ENCODE measurements around the gene NCAM1.

Gene NCAM1

DNA sequence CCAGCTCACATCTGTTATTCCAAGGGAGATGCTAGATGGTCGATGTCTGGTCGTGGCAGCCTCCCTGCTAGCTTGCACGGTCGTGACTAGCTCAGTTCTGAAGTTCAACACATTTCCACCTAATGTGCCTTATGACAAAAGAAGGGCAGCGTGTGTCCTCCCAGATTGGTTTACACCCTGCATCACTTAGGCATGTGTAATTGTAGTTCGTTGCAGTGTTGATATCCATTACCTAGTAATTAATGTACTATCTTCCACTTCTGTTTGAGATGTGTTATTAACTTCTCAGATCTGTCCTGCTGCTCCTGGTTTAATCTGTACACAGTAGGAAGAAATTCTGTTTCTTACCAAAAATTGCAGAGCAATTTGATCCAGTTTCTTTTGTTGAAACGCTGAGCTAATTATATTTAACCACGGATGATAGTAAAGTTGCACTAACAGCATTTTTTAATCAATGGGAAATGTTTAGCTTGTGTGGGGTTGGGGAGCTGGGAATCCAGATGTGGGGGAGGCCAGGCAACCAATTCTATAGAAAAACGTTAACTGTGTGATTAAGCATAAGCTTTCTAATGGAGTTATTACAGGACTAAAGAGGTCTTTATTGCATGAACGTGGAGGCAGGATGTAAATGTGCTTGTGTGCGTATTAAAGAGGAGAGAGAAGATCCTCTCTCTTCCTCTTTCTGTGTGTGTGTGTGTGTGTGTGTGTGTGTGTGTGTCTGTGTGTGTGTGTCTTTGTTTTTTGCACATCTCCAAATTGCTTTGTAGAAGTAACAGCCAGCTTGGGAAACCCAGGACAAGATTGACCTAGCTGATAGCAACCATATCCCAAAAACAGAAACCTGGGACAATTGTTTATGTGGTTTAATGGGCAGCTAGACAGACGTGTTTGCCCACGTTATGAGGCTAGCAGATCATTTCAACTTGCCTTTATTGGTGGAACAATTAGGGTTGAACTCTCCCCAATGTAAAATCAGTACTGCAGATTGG lies 207.4 kb downstream of the NCAM1 start:
- no peak for DNase-seq (ENCODE audit: low read depth in 3 of 3)

DNA sequence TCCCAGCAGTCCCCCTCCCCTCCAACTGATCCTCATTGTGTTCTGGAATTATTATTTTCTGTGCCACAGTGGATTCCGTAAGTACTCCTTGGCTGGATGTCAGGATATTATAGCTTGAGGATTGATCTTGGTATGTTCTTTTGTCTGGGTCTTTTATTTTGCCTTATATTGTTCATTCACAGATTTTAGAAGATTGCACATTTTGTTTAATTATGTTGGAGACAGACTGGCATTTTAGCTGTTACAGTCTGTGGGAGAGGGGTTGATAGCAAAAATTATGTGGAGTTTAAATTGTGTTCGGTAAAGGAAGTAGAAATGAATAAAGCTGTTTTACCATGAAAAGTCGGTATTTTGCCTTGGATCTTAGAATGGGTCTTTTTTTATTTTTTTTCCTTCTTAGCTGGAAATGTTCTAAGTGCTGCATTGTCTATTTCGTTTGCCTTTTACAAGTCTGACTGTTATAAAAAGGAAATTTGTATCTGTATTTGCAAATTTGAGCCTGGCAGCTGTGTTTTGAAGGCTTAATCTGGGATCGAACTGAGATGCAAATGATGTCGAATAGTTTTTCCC lies 211.2 kb downstream of the NCAM1 start:
- DNase-seq (ENCODE audit: low read depth in 3 of 3) = no peak

DNA sequence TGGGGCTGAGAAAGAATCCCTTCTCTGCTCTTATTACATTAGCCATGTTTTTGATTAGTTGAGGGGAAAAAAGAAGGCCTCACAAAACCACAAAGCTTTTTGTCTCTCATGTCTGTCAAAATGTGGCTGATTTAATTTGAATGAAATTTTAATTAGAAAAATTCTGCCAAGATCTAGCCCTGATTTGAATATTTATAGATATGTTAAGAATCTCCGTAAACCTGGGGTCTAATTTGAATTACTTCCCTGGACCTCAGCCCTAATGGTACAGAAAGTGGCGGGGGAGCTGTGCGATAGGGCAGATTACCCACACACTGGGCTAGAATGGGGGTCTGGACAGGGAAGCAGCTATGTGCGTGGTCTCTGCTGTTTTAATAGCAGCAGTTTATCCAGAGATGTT lies 211.9 kb downstream of the NCAM1 start:
- no peak for DNase-seq (ENCODE audit: low read depth in 3 of 3)

DNA sequence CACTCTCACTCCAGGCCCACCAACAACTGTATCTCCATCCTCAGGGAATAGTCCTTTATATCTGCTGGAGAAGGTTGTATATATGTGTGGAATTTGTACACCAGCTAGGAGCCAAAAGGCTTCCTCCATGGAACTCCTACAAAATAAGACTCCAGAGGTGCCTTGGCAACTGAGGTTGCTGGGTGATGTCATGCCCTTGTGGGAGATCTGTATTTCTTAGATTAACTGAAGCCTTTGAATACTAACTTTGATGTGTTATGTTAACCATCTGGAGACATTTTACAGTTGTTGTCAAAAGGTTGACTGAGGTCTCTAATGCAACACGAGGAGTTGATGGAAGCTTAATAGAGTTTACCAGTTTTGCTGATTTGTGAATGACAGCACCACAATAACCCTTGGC lies 213.7 kb downstream of the NCAM1 start:
- DNase-seq (ENCODE audit: low read depth in 3 of 3) = no peak

DNA sequence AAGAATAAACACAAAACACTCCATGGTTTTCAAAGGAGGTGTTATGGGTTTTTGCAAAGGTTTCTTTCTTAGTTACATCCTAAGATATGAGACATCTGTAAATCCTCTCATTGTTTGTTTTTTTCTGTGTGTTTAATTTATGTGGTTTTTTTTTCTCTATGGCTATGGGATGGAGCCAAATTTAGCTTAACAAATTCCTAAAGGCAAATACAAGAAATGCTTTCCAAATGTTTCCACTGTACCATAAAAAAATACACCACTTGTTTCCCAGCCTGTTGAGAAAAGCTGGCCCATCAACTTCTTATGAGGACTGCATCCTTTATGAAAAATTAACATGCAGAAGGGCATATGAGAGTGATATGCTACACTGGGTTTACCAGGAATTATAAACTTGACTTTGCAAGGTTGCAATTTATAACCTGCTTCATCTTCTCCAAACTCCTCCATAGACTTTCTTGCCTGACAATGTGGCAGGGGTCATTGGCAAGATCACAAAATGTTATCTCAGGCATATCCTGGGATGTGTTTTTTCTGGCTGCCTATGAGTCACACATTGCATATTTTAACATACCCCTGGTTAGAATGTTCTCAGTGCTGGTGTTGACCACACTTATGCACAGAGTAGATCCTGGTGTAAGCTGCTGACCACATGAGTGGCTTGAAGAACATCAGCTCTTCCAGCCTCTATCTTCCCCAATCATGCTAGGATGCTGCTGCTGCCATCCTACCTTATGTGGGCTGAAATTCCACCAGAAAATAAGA lies 215.6 kb downstream of the NCAM1 start:
- no peak for DNase-seq (ENCODE audit: low read depth in 3 of 3)

DNA sequence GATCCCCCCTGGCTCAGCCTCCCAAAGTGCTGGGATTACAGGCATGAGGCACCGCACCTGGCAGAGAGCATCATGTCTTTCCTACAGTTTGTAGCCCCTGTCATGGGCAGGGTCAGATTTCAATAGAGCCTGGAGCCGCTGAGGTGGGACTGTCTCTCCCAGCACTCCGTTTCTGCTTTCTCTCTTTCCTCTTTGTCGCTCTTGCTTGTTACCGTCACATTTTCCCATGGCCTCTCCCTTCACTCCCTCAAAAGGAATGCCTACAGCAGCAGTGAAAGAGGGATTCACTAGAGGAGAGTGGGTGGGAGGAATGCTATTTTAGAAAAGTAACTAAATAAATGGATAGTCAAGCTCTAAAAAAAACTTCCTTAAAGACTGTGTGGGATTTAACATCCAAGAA lies 216.5 kb downstream of the NCAM1 start:
- DNase-seq (ENCODE audit: low read depth in 3 of 3) = no peak

DNA sequence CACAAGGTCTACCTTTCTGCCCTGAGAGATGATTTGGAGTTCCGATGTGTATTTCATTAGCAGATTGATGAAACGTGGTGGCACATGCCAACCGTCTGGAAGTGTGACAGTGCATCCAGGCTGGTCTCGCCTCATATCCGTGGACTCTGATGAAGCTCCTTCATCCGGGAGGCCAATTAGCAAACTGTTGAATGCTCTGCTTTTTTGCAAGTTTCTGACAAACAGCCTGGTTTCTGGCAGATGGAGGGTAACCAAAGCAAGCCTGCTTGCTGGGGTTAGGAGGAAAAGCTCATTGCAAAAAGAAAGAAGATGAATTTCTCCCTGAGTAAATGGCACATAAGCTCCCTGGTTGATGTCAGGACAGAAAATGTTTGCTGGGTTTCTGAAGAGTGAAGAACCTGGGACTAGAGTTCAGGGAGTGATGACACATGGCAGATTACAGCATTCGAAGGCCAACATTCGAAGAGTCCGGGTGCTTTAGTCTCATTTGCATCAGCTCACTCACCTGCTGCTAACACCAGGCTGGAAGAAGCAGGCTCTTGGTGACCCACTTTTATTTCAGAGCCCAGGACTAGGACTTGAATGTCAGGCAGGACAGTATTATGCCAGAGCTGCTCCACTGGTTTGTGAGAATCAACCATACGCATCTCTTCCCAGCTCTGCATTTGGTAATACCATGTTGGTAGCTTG lies 217.3 kb downstream of the NCAM1 start:
- DNase-seq (ENCODE audit: low read depth in 3 of 3) = no peak

DNA sequence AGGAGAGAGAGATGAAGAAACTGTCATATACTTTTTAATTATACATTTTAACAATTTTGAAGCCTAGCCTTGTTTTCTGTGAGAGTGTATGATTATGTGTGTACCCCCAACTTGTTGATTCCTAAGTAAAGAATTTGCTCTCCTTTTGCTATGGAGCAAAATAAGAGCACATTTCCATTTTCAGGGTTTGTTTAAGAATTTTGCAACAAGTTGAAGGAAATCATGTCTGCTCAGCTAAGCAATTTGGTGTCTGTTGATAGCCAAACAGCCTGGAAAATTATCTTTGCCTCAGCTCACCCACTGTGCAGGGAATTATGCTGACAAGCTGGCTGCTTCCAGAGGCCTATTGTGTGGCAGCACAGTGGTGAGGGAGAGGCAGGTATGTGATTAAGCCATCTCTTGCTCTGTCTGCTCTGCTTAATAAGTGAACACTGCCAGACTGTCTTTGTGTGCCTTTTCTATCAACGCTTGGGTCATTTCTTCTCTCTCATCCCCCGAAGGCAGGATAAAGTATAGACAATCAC lies 218.0 kb downstream of the NCAM1 start:
- DNase-seq (ENCODE audit: low read depth in 3 of 3) = no peak

DNA sequence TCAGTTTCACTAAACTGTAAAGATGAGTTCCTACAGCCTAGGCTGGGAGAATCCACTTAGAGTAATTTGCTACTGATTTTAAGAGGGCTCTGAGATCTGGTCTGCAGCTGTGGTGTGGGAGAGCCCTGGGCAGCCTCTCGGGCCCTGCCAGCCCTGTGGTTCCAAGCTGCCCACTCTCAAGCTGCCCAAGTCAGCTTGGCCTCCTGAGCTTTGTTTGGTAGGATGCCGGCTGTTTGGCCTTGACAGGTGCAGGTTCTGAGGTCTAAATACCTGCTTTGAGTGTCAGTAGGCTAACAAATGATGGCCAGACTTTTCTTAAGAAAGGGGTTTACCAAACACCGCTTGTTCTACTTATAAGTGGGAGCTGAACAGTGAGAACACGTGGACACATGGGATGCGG lies 219.9 kb downstream of the NCAM1 start:
- DNase-seq (ENCODE audit: low read depth in 3 of 3) = no peak

DNA sequence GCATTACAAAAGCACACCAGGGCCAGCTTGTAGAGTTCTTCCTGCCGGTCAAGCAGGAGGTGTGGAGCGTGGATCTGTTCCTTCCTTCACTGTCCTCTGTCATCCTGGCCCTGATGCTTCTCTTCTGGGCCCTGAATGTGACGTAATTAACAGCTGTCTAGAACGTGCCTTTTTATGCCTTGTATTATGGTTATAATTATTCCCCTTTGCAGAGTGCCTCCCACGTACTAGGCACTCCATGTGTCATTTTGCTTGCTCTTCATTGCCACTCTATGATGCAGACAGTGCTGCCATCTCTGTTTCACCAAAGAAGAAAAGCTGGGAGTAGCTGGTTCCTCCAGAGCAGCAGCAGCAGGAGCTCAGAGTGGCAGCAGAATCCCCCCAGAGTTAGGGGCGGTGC lies 221.1 kb downstream of the NCAM1 start:
- no peak for DNase-seq (ENCODE audit: low read depth in 3 of 3)

DNA sequence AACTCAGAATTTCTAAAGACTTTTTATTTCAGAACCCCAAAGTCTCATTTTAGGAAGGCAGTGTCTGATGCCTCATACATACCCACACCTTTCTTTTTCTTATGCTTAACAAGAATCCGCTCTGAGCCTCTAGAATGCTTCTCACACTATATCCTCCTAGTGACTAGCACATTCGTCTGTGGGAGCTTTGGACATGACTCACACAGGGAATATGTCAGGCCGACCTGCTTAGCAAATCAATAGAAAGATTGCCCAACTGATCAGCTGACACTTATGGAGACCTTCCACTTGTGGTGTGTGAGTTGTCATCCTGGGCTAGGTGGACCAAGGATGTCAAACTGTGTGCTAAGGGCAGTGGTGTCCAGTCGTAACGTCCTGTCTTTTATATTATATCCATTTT lies 223.3 kb downstream of the NCAM1 start:
- no peak for DNase-seq (ENCODE audit: low read depth in 3 of 3)

DNA sequence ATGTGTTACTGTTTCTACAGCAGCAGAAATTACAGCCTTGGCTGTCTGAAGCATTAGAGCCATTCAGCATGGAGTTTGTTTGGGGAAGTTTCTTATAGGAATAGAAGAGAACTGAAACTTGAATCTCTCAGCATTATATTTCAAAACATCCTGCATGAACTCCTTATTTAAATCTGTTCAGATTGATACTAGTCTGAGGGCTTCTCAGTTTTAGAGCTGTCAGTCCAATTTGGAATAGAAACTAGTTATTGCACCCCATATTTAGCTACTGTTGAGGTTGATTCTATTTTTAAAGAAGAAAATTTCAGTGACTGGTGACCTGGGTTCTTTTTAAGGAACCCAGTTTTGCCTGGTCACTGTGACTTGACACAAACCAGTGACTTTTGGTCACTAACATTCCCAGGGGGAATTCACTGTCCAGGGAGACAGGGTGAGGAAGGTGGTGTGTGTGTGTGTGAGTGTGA lies 227.2 kb downstream of the NCAM1 start:
- DNase-seq (ENCODE audit: low read depth in 3 of 3) = no peak

DNA sequence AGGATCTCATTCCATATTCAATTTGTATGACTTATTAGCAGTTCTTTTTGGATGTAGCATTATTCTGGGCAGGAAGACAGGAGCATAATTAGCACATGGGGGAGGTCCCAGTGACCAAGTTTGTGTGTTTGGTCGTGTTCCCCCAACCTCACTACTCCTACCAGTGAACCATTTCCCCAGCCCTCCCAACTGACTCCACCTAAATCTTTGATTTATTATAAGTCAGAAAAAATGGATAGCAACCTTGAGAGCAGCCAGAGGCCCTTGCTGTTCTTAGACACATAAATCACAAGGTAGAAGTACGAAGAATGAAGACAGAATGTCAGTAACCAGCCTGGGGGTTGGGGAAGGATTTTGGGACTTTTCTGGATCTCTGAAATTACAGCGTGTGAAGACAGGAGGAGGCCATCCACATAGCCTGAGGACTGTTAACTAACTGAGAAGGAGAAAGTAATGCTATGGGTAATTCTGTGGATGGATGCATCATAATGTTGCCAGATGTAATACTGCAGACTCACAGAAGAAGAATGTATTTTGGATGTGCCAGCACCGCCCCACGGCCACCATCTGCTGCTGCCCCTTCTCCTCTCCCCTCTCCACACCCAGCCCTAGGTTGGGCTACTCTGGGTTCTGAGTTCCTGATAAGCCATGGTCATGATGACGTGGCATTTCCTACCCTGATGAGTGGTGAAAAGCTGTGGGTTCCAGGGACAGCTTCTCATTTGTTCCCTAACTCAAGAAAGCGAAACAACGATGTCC lies 228.9 kb downstream of the NCAM1 start:
- DNase-seq (ENCODE audit: low read depth in 3 of 3) = no peak

DNA sequence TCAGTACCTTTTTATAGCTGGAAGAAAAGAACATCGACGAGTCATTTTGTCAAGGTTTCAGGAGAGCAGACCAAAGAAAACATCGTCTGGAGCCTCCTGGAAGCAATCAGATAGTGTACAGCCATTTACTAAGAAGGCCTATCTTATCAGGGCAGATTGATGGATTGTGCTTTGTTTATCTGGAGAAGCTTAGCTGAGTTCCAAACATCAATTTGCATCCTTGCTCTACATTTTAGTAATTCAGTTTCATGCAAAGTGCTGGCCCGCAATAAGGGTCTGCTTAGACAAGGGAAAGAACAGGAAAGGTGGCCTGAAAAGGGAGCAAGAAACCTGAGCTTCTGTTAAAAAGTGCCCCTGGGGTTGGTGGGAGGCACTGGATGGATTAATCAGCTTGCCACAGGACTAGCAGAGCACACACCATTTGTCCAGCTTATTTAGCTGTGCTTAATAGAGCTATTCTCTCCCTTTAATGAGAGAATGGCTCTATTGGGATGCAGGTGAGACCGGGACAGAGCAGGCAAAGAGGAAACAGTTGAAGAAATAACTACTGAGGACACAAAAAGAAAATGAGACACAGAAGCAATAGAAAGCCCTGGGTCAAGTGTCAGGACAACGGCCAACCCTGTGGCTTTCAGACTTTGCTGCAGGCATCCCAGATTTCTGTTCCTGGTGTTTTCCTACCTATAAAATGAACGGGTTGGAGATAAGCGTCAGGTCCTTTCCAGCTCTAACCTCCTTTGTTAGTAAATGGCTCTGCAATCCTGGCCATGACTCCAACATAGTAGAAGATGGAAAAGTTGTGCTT lies 231.1 kb downstream of the NCAM1 start:
- no peak for DNase-seq (ENCODE audit: low read depth in 3 of 3)

DNA sequence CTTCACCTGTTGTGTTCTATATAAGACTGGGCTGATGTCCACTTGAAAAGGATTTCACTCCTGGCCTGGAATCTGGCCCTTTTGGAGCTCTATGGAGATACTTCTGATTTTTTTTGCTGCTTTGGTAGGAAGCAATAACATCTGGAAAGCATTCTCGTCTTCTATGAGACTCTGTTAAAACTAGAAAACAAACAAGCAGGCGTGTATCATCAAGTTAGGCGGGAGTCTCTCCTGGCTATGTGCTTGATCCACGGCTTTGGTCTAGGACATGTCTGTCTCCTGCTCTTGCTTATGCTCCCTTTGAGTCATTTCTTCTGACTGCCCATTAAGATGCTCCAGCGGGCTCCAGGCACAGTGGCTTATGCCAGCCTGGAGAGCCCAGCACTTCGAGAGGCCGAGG lies 231.8 kb downstream of the NCAM1 start:
- DNase-seq (ENCODE audit: low read depth in 3 of 3) = no peak

DNA sequence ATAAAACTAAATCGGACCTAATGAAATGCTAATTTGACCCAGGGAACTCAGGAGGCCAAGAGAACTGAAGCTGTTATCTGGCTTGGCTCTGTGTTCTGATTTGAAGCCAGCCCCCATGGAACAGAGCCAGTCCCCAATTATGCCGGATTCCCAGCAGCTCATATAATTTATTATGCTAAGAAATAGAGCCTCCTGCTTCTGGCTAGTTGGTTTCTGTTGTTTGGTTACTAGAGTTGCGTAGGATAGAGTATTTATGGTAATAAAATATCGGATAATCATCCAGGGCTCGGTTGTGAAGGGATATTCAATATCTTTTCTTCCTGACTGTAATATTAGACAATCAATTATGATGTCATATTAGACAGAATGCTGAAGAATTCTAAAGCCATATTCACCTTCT lies 232.7 kb downstream of the NCAM1 start:
- DNase-seq (ENCODE audit: low read depth in 3 of 3) = no peak

DNA sequence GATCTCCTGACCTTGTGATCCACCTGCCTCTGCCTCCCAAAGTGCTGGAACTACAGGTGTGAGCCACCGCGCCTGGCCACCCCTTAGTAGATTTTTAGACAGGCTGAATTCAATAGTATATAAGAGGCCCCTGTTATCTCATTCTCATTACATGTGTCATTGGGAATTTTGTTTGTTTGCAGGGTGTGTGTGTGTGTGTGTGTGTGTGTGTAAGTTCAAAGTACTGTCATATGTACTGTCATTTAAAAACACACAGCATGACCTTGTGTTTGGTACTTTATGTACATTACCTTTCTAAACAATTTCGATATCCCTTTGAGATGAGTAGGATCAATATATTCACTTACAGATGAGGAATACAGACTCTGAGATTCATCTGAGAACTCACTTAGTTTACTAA lies 234.5 kb downstream of the NCAM1 start:
- no peak for DNase-seq (ENCODE audit: low read depth in 3 of 3)

DNA sequence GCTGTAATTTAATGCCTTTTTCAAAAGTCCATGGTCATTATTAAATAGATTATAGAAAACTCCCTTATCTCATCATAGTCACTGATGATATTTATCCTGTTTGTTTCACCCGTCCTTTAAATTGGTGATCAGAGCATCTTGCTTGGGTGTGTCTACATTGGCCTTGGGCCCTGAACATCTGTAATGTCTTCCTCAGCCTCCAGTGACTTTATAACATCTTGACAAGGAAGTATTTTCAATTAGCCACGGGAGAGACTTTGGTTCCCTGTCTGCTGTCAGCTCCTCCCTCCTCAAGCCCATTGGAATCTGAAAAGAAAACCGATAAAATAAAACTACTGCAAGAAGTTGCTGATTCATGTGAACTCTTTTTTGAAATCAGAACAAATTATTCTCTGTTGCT lies 236.2 kb downstream of the NCAM1 start:
- DNase-seq (ENCODE audit: low read depth in 3 of 3) = no peak

DNA sequence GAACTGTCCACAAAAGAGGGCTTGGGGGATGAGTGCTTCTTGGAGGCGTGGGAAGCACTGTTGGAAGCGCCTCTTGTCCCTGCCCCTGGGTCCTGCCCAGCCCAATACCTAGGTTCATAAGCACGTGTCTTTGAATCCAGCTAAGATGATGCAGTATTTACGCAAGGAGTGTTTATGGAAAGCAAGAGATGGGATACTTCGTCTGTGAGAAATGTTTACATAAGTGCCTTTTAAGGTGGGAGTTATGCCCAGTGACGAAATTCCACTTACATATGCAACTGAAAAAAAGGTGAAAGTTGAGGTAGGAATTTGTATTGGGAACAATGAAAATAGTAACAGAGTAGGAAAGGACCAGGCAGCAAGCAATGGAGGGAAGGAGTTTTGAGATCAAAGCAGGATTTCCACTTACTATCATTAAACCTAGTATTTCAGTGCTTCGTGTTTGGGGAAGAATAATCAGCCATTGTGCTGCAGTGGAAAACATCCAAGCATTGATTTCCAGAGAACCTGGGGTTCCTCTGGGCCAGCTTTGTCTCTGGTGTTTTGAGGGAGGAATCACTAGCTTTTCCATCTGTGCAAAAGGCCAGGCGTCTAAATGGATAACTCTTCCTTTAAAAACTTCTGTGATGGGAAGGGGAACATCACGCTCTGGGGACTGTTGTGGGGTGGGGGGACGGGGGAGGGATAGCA lies 237.9 kb downstream of the NCAM1 start:
- DNase-seq (ENCODE audit: low read depth in 3 of 3) = no peak

DNA sequence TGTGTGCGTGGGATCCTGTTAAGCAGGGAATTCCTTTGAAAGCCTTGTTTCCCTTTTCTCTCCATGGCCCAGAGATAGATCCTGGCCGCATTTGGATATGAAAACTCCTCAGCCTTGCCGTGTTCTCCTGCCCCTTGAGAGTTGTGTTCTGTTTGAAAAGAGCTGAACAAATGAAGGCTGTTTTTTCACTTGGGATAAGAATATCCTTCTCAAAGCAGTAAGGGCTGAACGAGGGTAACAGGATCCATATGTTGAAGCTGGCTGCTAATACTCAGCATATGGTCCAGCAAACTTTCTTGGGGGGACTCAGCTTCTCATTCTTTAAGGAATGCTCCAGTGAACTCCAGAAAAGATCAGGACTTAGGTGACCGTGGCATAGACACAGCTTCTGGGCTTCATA lies 238.6 kb downstream of the NCAM1 start:
- no peak for DNase-seq (ENCODE audit: low read depth in 3 of 3)

Measured in stimulated activated CD4-positive, alpha-beta T cell treated with anti-CD3 and anti-CD28 coated beads, TNF-alpha, amount 100 ng/mL, for 4 hours (primary cell).